ENCODE results near the gene DUS1L. TPM values are rescaled to one million over a fixed set of nuclear protein-coding genes. Genes with fewer than 3 reads are reported as not detected.

DUS1L gene
- polyA plus RNA-seq, 2 of the 4 experiments (the other 2 are of a cell fraction), result 48.1 to 83.6 TPM

- H3K4me2 ChIP-seq, result no peak overlapping the region
- TF ChIP-seq GATA3 (IDR thresholded peaks at IDR 0.05; ENCODE audit: borderline replicate concordance) (no peak), JUN (IDR thresholded peaks at IDR 0.05) (0 out of 5 replicates have a peak, but pooled peaks of 1 of the 2 experiments have one; percentile 25), PBX3 (IDR thresholded peaks at IDR 0.05) (peak; percentile 46; the same call in 1 of the 2 replicates)
- H3K4me1 ChIP-seq, result peaks cover 65% of the 10 kb centered on the region
- H3K9me3 ChIP-seq, result no peaks in the 10 kb centered on the region
- 87% methylated on average over 24 of the region's 24 CpGs for WGBS (ENCODE audit: missing lambda C conversion rate)
- ChIA-PET POLR2A (no interaction called here), CTCF (interaction anchor here (0.8 to 4.1 kb wide), 5 partner anchors 10 to 82 kb away, joined by 3 to 22 read pairs (median 4); partner anchors contain the start of gene DCXR)
- ATAC-seq (no peak), DNase-seq (ENCODE audit: low read depth in 1 of 2, low spot score in 1 of 2) (no peak), FAIRE-seq (no peak)
- peak overlapping the region in 1 of 2 experiments; percentile 48; a peak in 3 of 6 replicates for H3K27ac ChIP-seq
- no peak overlapping the region for H3K4me3 ChIP-seq
These were observed 38.2 kb upstream of the DUS1L start for GRCh38 chr17:82103553-82104451.

- Histone ChIP-seq H3K9me3 (no peaks in the 10 kb centered on the region), H3K4me3 (no peak overlapping the region), H3K4me2 (peak overlapping the region; percentile 49), H3K4me1 (peaks cover 65% of the 10 kb centered on the region), H3K27ac (peak overlapping the region; percentile 59 to 96)
- ATAC-seq (no peak), DNase-seq (ENCODE audit: low read depth in 1 of 2, low spot score in 1 of 2) (no peak), FAIRE-seq (no peak)
- POLR2A ChIA-PET, result interaction anchor here (1.5 kb wide), 1 partner anchor 10 kb away, joined by 3 read pairs; no protein-coding TSS in a partner anchor
- WGBS (ENCODE audit: missing lambda C conversion rate), result 50% methylated on average over 18 of the region's 18 CpGs
- TF ChIP-seq BCL3 (IDR thresholded peaks at IDR 0.05) (no peak), CEBPB (IDR thresholded peaks at IDR 0.05) (peak in 1 of 2 experiments; percentile 59; a peak in 1 of 4 replicates), MAX (IDR thresholded peaks at IDR 0.05) (peak; percentile 33), PBX3 (IDR thresholded peaks at IDR 0.05) (peak; percentile 31; the same call in 1 of the 2 replicates)
- CTCF ChIA-PET, result interaction anchor here (0.9 to 4.1 kb wide), 3 partner anchors 64 to 83 kb away, joined by 4 to 22 read pairs (median 4); partner anchors contain the start of gene DCXR
These were observed 36.4 kb upstream of the DUS1L start for GRCh38 chr17:82101767-82102679.

- CTCF ChIA-PET, result interaction anchor here (0.9 to 4.1 kb wide), 4 partner anchors 64 to 82 kb away, joined by 3 to 22 read pairs (median 4); partner anchors contain the start of gene DCXR
These were observed 35.7 kb upstream of the DUS1L start for GRCh38 chr17:82101301-82101715.

More at GRCh38 chr17:82101301-82101715, 35.7 kb upstream of the DUS1L start:
- ATAC-seq (no peak), DNase-seq (ENCODE audit: low read depth in 1 of 2, low spot score in 1 of 2) (no peak), FAIRE-seq (no peak)
- Histone ChIP-seq H3K4me2 (peak overlapping the region; percentile 49), H3K9me3 (no peaks in the 10 kb centered on the region), H3K4me3 (no peak overlapping the region), H3K27ac (peak overlapping the region; percentile 59 to 96; a peak in 5 of 6 replicates), H3K4me1 (peaks cover 64% of the 10 kb centered on the region)
- POLR2A ChIA-PET, result interaction anchor here (1.5 kb wide), 1 partner anchor 11 kb away, joined by 3 read pairs; no protein-coding TSS in a partner anchor
- no peak for TF ChIP-seq BCL3 (IDR thresholded peaks at IDR 0.05)
- no peak for TF ChIP-seq ZFP36 (IDR thresholded peaks at IDR 0.05; ENCODE audit: borderline replicate concordance, partially characterized antibody)
- TF ChIP-seq ELK1 (IDR thresholded peaks at IDR 0.05; ENCODE audit: low read depth, low read length), result no peak
- no peak for TF ChIP-seq HOXB13 (CRISPR knock-in tag; IDR thresholded peaks at IDR 0.05; ENCODE audit: low read depth)
- 89% methylated on average over 5 of the region's 10 CpGs for WGBS (ENCODE audit: missing lambda C conversion rate)
